HepG2 (cell line): Measurements from ENCODE around the gene ASH1L. TPM values are rescaled to one million over a fixed set of nuclear protein-coding genes. Genes with fewer than 3 reads are reported as not detected.
"Not testable (repeated sequence)": the region's sequence is repeated elsewhere in the genome, so short reads cannot be mapped to it uniquely, and the experiment has no call there.

Experiments
- ATAC-seq: fragments of 200-7000 bp; cut with Tn5 transposase; 3 replicates; pipeline ENCODE4 v1.9.1; 2020; ENCODE audit warnings: mild to moderate bottlenecking, moderate library complexity
- BruUV-seq: library from RNA; stranded (reverse); fragments of 400-500 nt; replicated peaks from 2 replicates; lab custom pipeline; 2021; lab: Mats Ljungman, UMichigan
- CTCF ChIA-PET: fragments of 300-600 bp; formaldehyde crosslinking; extraction: SDS; loops from one replicate; lab custom pipeline; 2021; ENCODE audit warnings: low total read pairs, inconsistent platforms, low intra/inter-chr PET ratio; lab: Yijun Ruan, JAX
- POLR2A ChIA-PET: fragments of 350-600 bp; sonication (Branson Sonifier 250); formaldehyde crosslinking; loops from one replicate; lab custom pipeline; 2020; ENCODE audit warnings: antibody characterized with exemption, inconsistent platforms; lab: Yijun Ruan, JAX
- DNase-seq: peaks from one replicate; pipeline ENCODE4 v3.0.0-alpha.2; 2015; ENCODE audit warnings: low spot score
- FAIRE-seq: peaks from 3 replicates; lab custom pipeline; 2011; peaks lifted over from hg19 to GRCh38; lab: Jason Lieb, UNC
- H2AFZ ChIP-seq: one replicate; pipeline ENCODE4 v1.6.1; 2011; ENCODE audit warnings: low read length, inconsistent platforms
- H3K27ac ChIP-seq: fragments of 300-600 bp; 3 replicates; pipeline ENCODE4 v1.8.0; 2011; ENCODE audit warnings: mixed run types, mild to moderate bottlenecking, mixed read lengths, low read length, inconsistent platforms; ENCODE audit not compliant: insufficient read depth; ENCODE audit errors: extremely low read length
- H3K27me3 ChIP-seq, 2 experiments: fragments of 200-600 bp in 1 of 2; 2 replicates in 1 of 2; 3 replicates in 1 of 2; pipeline versions ENCODE4 v1.6.0 to v1.8.0; 2011; ENCODE audit warnings: low read length in 2 of 2, mild to moderate bottlenecking in 2 of 2, moderate library complexity in 2 of 2, inconsistent platforms in 1 of 2; ENCODE audit not compliant: insufficient read depth in 2 of 2, control insufficient read depth in 1 of 2
- H3K36me3 ChIP-seq, 2 experiments: fragments of 200-600 bp in 1 of 2; replicated peaks in 1 of 2; 2 replicates in 1 of 2; 3 replicates in 1 of 2; pipeline versions ENCODE4 v1.5.1 to v1.8.0; 2011; ENCODE audit warnings: low read length in 2 of 2, inconsistent platforms in 1 of 2; ENCODE audit not compliant: insufficient read depth in 2 of 2, control insufficient read depth in 1 of 2
- H3K4me1 ChIP-seq: 2 replicates; pipeline ENCODE4 v1.5.1; 2012; ENCODE audit warnings: low read length, inconsistent platforms; ENCODE audit not compliant: insufficient read depth
- H3K4me2 ChIP-seq: 2 replicates; pipeline ENCODE4 v1.6.0; 2011; ENCODE audit warnings: low read depth, low read length, inconsistent platforms
- H3K4me3 ChIP-seq, 3 experiments: fragments of 200-600 bp in 1 of 3; sonication (generic), shearing (Covaris generic) in 1 of 3; replicated peaks in 1 of 3; 2 replicates each; pipeline ENCODE4 v1.5.1; 2011 to 2016; ENCODE audit warnings: low read length in 3 of 3, inconsistent platforms in 2 of 3, low read depth in 2 of 3, mild to moderate bottlenecking in 2 of 3, control low read depth in 1 of 3, mixed read lengths in 1 of 3; ENCODE audit not compliant: insufficient read depth in 1 of 3
- H3K79me2 ChIP-seq: one replicate; pipeline ENCODE4 v1.6.1; 2011; ENCODE audit warnings: low read length, inconsistent platforms; ENCODE audit not compliant: insufficient read depth
- H3K9ac ChIP-seq: 2 replicates; pipeline ENCODE4 v1.6.0; 2011; ENCODE audit warnings: mild to moderate bottlenecking, low read depth, low read length, inconsistent platforms; ENCODE audit not compliant: insufficient read depth
- H3K9me3 ChIP-seq: 2 replicates; pipeline ENCODE4 v1.5.1; 2012; ENCODE audit warnings: mild to moderate bottlenecking, low read length
- H4K20me1 ChIP-seq: 2 replicates; pipeline ENCODE4 v1.6.0; 2011; ENCODE audit warnings: inconsistent platforms, mild to moderate bottlenecking, low read length, moderate library complexity; ENCODE audit not compliant: insufficient read depth
- WGBS: methylation state at CpG from one replicate; pipeline ENCODE4 v1.1.6; 2017; ENCODE audit warnings: low lambda C conversion rate; 5-methylcytosine and 5-hydroxymethylcytosine counted together
- in situ Hi-C: cut with HindIII; loops from 2 replicates; pipeline ENCODE4 v1.10.0; 2017; ENCODE audit warnings: low pct_unique_long_range_greater_than_20kb; ENCODE audit not compliant: extremely low pct_ligation_motif_present
- intact Hi-C: fragments of 100-400 bp; cut with micrococcal nuclease; formaldehyde crosslinking; loops from one replicate; pipeline ENCODE4 v1.10.0; 2022; ENCODE audit not compliant: unreplicated experiment
- polyA plus RNA-seq, 8 experiments: library from polyadenylated mRNA; depleted of rRNA in 3 of 8; stranded (reverse) in 7 of 8; unstranded in 1 of 8; fragments of >200 nt; fragmentation: Illumina TruSeq in 4 of 8; extraction: Trizol in 4 of 8; gene quantifications; 2 replicates each; pipeline versions ENCODE4 v1.2.1 to v1.2.3, GENCODE V29; 2011 to 2016; ENCODE audit warnings: low read depth in 4 of 8, missing spikeins in 1 of 8, mixed read lengths in 1 of 8; ENCODE audit not compliant: insufficient read depth in 1 of 8
- total RNA-seq, 5 experiments: library from RNA; depleted of rRNA; stranded (reverse); fragments of >200 nt; fragmentation: Illumina TruSeq; extraction: Trizol; gene quantifications; 2 replicates each; pipeline ENCODE4 v1.2.3, GENCODE V29; 2016; ENCODE audit warnings: low read depth in 1 of 5

Gene ASH1L
- total and polyA plus RNA-seq, 2 of the 13 experiments (the other 11 are each of a cell fraction or from before 2014, with no cell fraction given) = 10.2 to 15.3 TPM

DNA sequence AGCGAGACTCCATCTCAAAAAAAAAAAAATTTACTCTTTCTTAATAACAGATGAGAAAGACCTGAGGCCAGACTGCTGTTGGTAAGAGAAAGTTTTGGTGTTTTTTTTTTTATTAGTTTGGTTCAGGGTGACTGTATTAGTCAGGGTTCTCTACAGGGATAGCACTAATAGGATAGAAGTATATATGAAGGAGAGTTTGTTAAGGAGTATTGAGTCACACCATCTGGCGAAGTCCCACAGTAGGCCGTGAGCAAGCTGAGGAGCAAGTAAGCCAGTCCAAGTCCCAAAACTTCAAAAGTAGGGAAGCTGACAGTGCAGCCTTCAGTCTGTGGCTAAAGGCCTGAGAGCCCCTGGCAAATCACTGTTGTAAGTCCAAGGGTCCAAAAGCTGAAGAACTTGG, 26.7 kb upstream of the ASH1L start:
- H3K4me2 ChIP-seq, intact Hi-C loops, H3K27ac ChIP-seq, H3K4me3 ChIP-seq, CTCF ChIA-PET, H3K9me3 ChIP-seq, POLR2A ChIA-PET, H3K4me1 ChIP-seq, H3K9ac ChIP-seq, H2AFZ ChIP-seq, DNase-seq, H3K79me2 ChIP-seq, FAIRE-seq, H3K27me3 ChIP-seq, H4K20me1 ChIP-seq, in situ Hi-C loops, BruUV-seq, H3K36me3 ChIP-seq, ATAC-seq: not testable (repeated sequence)
- WGBS = 100% methylated on average over 2 of the region's 3 CpGs

DNA sequence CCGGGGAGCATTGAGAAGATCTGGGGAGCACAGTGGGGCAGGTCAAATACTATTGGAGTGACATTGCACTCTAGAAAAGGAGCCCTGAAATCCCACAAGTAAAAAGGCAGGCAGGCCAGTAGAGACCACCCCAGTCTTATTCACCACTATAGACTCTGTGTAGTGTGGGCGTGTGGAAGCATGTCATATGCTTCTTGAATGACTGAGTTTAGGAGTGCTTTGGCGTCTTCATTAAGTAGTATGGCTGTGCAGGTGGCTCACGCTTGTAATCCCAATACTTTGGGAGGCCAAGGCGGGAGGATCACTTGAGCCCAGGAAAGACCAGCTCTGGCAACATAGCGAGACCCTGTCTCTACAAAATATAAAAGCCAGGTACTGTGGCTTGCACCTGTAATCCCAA, 21.2 kb upstream of the ASH1L start:
- POLR2A ChIA-PET, DNase-seq, H2AFZ ChIP-seq, intact Hi-C loops, H3K27me3 ChIP-seq, H3K36me3 ChIP-seq, H3K4me2 ChIP-seq, H3K4me3 ChIP-seq, in situ Hi-C loops, H3K27ac ChIP-seq, BruUV-seq, CTCF ChIA-PET, H3K79me2 ChIP-seq, H4K20me1 ChIP-seq, H3K4me1 ChIP-seq, FAIRE-seq, ATAC-seq, H3K9me3 ChIP-seq, H3K9ac ChIP-seq: not testable (repeated sequence)
- 97% methylated on average over 6 of the region's 6 CpGs for WGBS

DNA sequence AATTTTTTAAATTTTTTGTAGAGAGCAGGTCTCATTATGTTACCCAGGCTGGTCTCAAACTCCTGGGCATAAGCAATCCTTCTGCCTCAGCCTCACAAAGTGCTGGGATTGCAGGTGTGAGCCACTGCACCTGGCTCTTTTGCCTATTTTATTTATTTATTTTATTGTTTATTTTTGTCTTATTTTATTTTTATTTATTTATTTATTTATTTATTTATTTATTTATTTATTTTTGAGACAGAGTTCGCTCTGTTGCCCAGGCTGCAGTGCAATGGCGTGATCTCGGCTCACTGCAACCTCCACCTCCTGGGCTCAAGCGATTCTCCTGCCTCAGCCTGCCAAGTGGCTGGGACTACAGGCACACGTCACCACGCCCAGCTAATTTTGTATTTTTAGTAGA, 13.0 kb upstream of the ASH1L start:
- H3K4me2 ChIP-seq, POLR2A ChIA-PET: not testable (repeated sequence)

More for the DNA sequence above, 13.0 kb upstream of the ASH1L start:
- H4K20me1 ChIP-seq, in situ Hi-C loops, BruUV-seq, H3K27ac ChIP-seq, intact Hi-C loops, H3K27me3 ChIP-seq, H2AFZ ChIP-seq, CTCF ChIA-PET, H3K9me3 ChIP-seq, H3K4me1 ChIP-seq, DNase-seq, H3K79me2 ChIP-seq, FAIRE-seq, H3K36me3 ChIP-seq, H3K4me3 ChIP-seq, H3K9ac ChIP-seq, ATAC-seq: not testable (repeated sequence)
- WGBS = 96% methylated on average over 6 of the region's 6 CpGs
